ENCODE data around the gene IFIT2. TPM values are rescaled to one million over a fixed set of nuclear protein-coding genes. Genes with fewer than 3 reads are reported as not detected.
"Not testable (repeated sequence)": the region's sequence is repeated elsewhere in the genome, so short reads cannot be mapped to it uniquely, and the experiment has no call there.

Gene IFIT2
- 0.85 TPM for total RNA-seq

GRCh38 chr10:89301721-89302445 is at the start of gene IFIT2:
Gene IFIT2 (plus strand): TSS chr10:89302046. CDS start chr10:89302124, 78 bp downstream.
- DNase-seq (ENCODE audit: low spot score in 2 of 2) = no peak
- TF ChIP-seq CTCF (IDR thresholded peaks at IDR 0.05) = no peak
- Histone ChIP-seq H3K9me3 (peaks cover 0 to 2% of the 10 kb centered on the region in 2 donors), H3K27me3 (no peaks in the 10 kb centered on the region), H3K36me3 (peaks cover 0 to 9% of the 10 kb centered on the region in 2 donors), H3K4me3 (peak within 1 kb of the TSS; percentile 46 to 66), H3K27ac (peak within 1 kb of the TSS; percentile 87 to 90), H3K4me1 (peaks cover 4 to 16% of the 10 kb centered on the region in 2 donors)
- intact Hi-C loops (cut with DNase I) = loop anchor here (1.0 to 2.0 kb wide), 2 partner anchors 18 to 27 kb away; no protein-coding TSS in a partner anchor

- peak overlapping the region in 1 of 2 donors; percentile 87 for H3K4me3 ChIP-seq
- no peak overlapping the region for H3K27ac ChIP-seq
- DNase-seq (ENCODE audit: low spot score in 2 of 2) = no peak
- intact Hi-C loops (cut with DNase I) = loop anchor here (10.0 kb wide), 1 partner anchor 393 kb away; the partner anchor contains the start of gene PANK1
- H3K36me3 ChIP-seq = no peaks in the 10 kb centered on the region
- H3K4me1 ChIP-seq = peaks cover 0 to 4% of the 10 kb centered on the region in 2 donors
- no peak for TF ChIP-seq CTCF (IDR thresholded peaks at IDR 0.05)
- H3K27me3 ChIP-seq = no peaks in the 10 kb centered on the region
- H3K9me3 ChIP-seq = no peaks in the 10 kb centered on the region
Observed at GRCh38 chr10:89252225-89252585, 49.6 kb upstream of the IFIT2 start.

- DNase-seq (ENCODE audit: low spot score in 2 of 2); H3K4me3 ChIP-seq; H3K27me3 ChIP-seq; H3K4me1 ChIP-seq; H3K27ac ChIP-seq; H3K36me3 ChIP-seq; H3K9me3 ChIP-seq: not testable (repeated sequence)
- intact Hi-C loops (cut with DNase I) = loop anchor here (10.0 kb wide), 1 partner anchor 390 kb away; the partner anchor contains the start of gene PANK1
Observed at GRCh38 chr10:89255091-89255579, 46.7 kb upstream of the IFIT2 start.

- H3K36me3 ChIP-seq = no peaks in the 10 kb centered on the region
- H3K27ac ChIP-seq = no peak overlapping the region
- intact Hi-C loops (cut with DNase I) = loop anchor here (10.0 kb wide), 1 partner anchor 389 kb away; the partner anchor contains the start of gene PANK1
- H3K9me3 ChIP-seq = no peaks in the 10 kb centered on the region
- peaks cover 0 to 6% of the 10 kb centered on the region in 2 donors for H3K4me1 ChIP-seq
- TF ChIP-seq CTCF (IDR thresholded peaks at IDR 0.05) = no peak
- no peak overlapping the region for H3K4me3 ChIP-seq
- no peak for DNase-seq (ENCODE audit: low spot score in 2 of 2)
- H3K27me3 ChIP-seq = no peaks in the 10 kb centered on the region
Observed at GRCh38 chr10:89255793-89256192, 46.1 kb upstream of the IFIT2 start.

- Histone ChIP-seq H3K36me3 (no peaks in the 10 kb centered on the region), H3K27me3 (no peaks in the 10 kb centered on the region), H3K27ac (no peak overlapping the region), H3K9me3 (no peaks in the 10 kb centered on the region), H3K4me1 (peaks cover 0 to 9% of the 10 kb centered on the region in 2 donors), H3K4me3 (no peak overlapping the region)
- no peak for TF ChIP-seq CTCF (IDR thresholded peaks at IDR 0.05)
- intact Hi-C loops (cut with DNase I) = loop anchor here (10.0 kb wide), 1 partner anchor 388 kb away; the partner anchor contains the start of gene PANK1
- DNase-seq (ENCODE audit: low spot score in 2 of 2) = no peak
Observed at GRCh38 chr10:89256340-89256739, 45.5 kb upstream of the IFIT2 start.

GRCh38 chr10:89256962-89257361 is 44.9 kb upstream of the IFIT2 start:
- Histone ChIP-seq H3K9me3 (no peaks in the 10 kb centered on the region), H3K36me3 (no peaks in the 10 kb centered on the region), H3K4me1 (peaks cover 0 to 9% of the 10 kb centered on the region in 2 donors), H3K27me3 (no peaks in the 10 kb centered on the region), H3K27ac (no peak overlapping the region), H3K4me3 (no peak overlapping the region)
- DNase-seq (ENCODE audit: low spot score in 2 of 2) = no peak
- intact Hi-C loops (cut with DNase I) = loop anchor here (10.0 kb wide), 1 partner anchor 388 kb away; the partner anchor contains the start of gene PANK1
- TF ChIP-seq CTCF (IDR thresholded peaks at IDR 0.05) = no peak
